ENCODE data around the gene MYO1G. TPM values are rescaled to one million over a fixed set of nuclear protein-coding genes. Genes with fewer than 3 reads are reported as not detected.
A peak's percentile ranks its signal among the peaks of the same experiment; 100 is the strongest.

Gene MYO1G
- total RNA-seq, 1 experiment from 2014 or later, result 0.46 TPM

- peak; percentile 24; the same call in 1 of the 2 replicates for TF ChIP-seq ZNF532 (CRISPR knock-in tag; IDR thresholded peaks at IDR 0.05; ENCODE audit: borderline replicate concordance)
These were observed 3.7 kb upstream of the MYO1G start (continued) for GRCh38 chr7:44982535-44982923.

DNA sequence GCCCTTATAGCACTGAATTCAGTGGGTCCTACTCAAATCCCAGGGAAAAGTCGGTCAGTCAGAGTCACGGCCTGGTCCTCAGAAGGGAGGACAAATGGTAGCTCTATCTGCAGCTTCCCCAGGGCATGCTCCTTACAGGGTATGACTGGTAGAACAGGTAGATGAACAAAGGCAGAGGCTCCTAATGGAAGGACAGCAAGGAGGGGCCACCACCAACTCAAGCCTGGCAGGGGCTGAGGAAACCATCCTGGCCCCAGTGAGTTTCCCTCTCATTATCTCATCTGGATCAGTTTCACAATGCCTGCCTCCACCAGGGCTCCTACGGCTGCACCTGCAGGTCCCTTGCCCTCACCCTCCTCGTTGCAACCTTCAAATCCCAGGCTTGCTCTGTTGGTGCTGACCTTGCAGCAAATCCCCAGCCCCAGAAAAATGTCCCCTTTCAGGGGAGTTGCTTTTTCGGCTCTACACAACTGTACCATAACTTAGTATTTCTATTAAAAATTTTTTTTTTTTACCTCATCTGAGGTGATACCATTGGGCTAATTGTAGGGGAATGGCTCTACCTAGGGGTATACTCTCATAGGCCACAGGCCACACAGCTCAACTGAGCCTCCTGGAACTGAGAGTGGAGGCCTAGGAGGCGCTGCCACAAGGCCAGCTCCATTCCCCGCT, 2.4 kb upstream of the MYO1G start:
- DNase-seq (ENCODE audit: low spot score), result no peak
- Mint-ChIP-seq H3K27me3 (ENCODE audit: low read depth) (no peaks in the 10 kb centered on the region; the same call in 1 of the 2 replicates), H3K36me3 (peaks cover 41% of the 10 kb centered on the region), H3K9me3 (no peaks in the 10 kb centered on the region), H3K27ac (no peak overlapping the region), H3K4me1 (peaks cover 20% of the 10 kb centered on the region), H3K4me3 (no peak overlapping the region)
- ATAC-seq, result peak; percentile 33
- TF ChIP-seq ZNF671 (CRISPR knock-in tag; IDR thresholded peaks at IDR 0.05) (0 out of 2 replicates have a peak, but pooled peaks have one; percentile 2), ZNF416 (CRISPR knock-in tag; IDR thresholded peaks at IDR 0.05) (0 out of 2 replicates have a peak, but pooled peaks have one; percentile 53), ARID4B (CRISPR knock-in tag; IDR thresholded peaks at IDR 0.05; ENCODE audit: borderline replicate concordance) (no peak)
- ChIA-PET CTCF (interaction anchor here (0.7 to 3.9 kb wide), 3 partner anchors 8 to 52 kb away, joined by 3 to 25 read pairs (median 10); partner anchors contain the start of gene CCM2), POLR2A (interaction anchor here (1.2 kb wide), 1 partner anchor 8 kb away, joined by 4 read pairs; no protein-coding TSS in a partner anchor)

GRCh38 chr7:44980393-44981034, 1.7 kb upstream of the MYO1G start:
- H3K27me3 Mint-ChIP-seq (ENCODE audit: low read depth), result no peaks in the 10 kb centered on the region
- no peak overlapping the region; the same call in 1 of the 2 replicates for H3K27ac Mint-ChIP-seq
- peaks cover 35% of the 10 kb centered on the region for H3K36me3 Mint-ChIP-seq

DNA sequence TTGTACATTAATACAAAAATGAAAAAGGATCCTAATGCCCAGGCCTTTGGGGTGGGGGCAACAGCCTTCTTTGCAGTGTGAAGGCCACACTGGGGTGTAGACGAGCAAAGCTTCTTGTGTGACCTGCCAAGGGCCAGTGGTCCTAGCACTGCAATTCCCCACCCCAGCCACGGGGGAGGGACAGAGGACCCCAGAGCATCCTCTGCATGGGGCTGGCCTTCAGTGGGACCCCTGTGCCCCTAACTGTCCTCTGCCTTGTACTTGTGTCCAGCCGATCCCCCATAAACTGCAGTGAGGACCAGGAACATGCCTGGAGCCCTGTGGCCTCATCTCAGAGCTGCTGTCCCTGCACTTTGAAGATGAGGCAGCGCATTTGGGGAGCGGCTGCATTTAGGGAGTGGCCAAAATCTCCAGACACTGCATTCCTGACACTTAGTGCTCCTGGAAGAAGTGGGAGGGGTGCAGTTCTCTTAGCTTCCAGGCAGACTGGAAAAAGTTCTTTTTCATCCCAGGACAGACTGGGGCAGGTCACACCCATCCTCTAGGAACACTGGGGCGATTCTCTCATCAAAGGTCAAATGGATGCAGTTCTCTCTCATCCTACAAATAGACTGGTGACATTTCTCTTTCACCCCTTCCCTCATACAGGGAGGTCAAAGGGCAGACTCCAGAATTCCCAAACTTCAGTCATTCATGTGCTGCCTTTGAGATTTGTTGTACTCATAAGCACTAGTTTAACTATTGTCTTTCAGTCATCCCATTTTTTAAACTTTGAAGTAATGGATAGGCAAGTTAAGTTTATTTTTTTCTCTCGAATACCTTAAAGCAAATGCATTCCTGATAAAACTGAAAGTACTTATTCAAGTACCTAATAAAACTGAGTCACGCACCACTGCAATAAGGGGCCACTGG, 922 bp upstream of the MYO1G start:
- CTCF ChIA-PET, result interaction anchor here (0.6 to 0.7 kb wide), 2 partner anchors 20 to 156 kb away, joined by 4 to 5 read pairs; no protein-coding TSS in a partner anchor
- POLR2A ChIA-PET, result no interaction called here
- Mint-ChIP-seq H3K4me3 (no peak overlapping the region), H3K27ac (no peak overlapping the region), H3K9me3 (no peaks in the 10 kb centered on the region), H3K27me3 (ENCODE audit: low read depth) (no peaks in the 10 kb centered on the region), H3K4me1 (peaks cover 6% of the 10 kb centered on the region), H3K36me3 (peaks cover 27% of the 10 kb centered on the region)
- no peak for DNase-seq (ENCODE audit: low spot score)
- no peak for ATAC-seq
- TF ChIP-seq, protein P1, sequence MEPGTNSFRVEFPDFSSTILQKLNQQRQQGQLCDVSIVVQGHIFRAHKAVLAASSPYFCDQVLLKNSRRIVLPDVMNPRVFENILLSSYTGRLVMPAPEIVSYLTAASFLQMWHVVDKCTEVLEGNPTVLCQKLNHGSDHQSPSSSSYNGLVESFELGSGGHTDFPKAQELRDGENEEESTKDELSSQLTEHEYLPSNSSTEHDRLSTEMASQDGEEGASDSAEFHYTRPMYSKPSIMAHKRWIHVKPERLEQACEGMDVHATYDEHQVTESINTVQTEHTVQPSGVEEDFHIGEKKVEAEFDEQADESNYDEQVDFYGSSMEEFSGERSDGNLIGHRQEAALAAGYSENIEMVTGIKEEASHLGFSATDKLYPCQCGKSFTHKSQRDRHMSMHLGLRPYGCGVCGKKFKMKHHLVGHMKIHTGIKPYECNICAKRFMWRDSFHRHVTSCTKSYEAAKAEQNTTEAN (CRISPR knock-in tag; IDR thresholded peaks at IDR 0.05), result no peak
- TF ChIP-seq TEAD1 (CRISPR knock-in tag; IDR thresholded peaks at IDR 0.05) (no peak), NFYB (CRISPR knock-in tag; conservative IDR thresholded peaks at IDR 0.05; ENCODE audit: low read depth) (no peak), MYBL2 (CRISPR knock-in tag; IDR thresholded peaks at IDR 0.05) (no peak), ATF2 (CRISPR knock-in tag; IDR thresholded peaks at IDR 0.05; ENCODE audit: borderline replicate concordance, low read depth) (no peak), JAZF1 (CRISPR knock-in tag; IDR thresholded peaks at IDR 0.05) (no peak), CREB1 (CRISPR knock-in tag; IDR thresholded peaks at IDR 0.05) (no peak), ZNF416 (CRISPR knock-in tag; IDR thresholded peaks at IDR 0.05) (no peak), ESRRA (CRISPR knock-in tag; IDR thresholded peaks at IDR 0.05; ENCODE audit: borderline replicate concordance) (no peak), ZNF263 (CRISPR knock-in tag; IDR thresholded peaks at IDR 0.05; ENCODE audit: low read depth) (no peak)

More at GRCh38 chr7:44980393-44981034, 1.7 kb upstream of the MYO1G start:
- peaks cover 14% of the 10 kb centered on the region for H3K4me1 Mint-ChIP-seq
- ATAC-seq, result no peak
- no peak overlapping the region for H3K4me3 Mint-ChIP-seq
- no peak for DNase-seq (ENCODE audit: low spot score)
- no peaks in the 10 kb centered on the region for H3K9me3 Mint-ChIP-seq
- ChIA-PET POLR2A (no interaction called here), CTCF (interaction anchor here (0.6 kb wide), 1 partner anchor 19 kb away, joined by 5 read pairs; no protein-coding TSS in a partner anchor)
- no peak for TF ChIP-seq NR3C1 (CRISPR knock-in tag; conservative IDR thresholded peaks at IDR 0.05; ENCODE audit: low read depth)
- no peak for TF ChIP-seq FOXP1 (CRISPR knock-in tag; IDR thresholded peaks at IDR 0.05; ENCODE audit: borderline replicate concordance)
- no peak for TF ChIP-seq MYBL2 (CRISPR knock-in tag; IDR thresholded peaks at IDR 0.05)
